ENCODE measurements around the gene CFAP20DC. TPM values are rescaled to one million over a fixed set of nuclear protein-coding genes. Genes with fewer than 3 reads are reported as not detected.
"Not testable (repeated sequence)": the region's sequence is repeated elsewhere in the genome, so short reads cannot be mapped to it uniquely, and the experiment has no call there.

CFAP20DC gene
- under 1 TPM in 2 of 4 donors, not detected in 2; 0.28 to 0.65 TPM for polyA plus RNA-seq
- long read RNA-seq, donor 1 = 0 reads
- long read RNA-seq, donor 2 = 0 reads
- long read RNA-seq, donor 3 = 0 reads
- long read RNA-seq, donor 4 = 0 reads
- long read RNA-seq, donor 5 = 0 reads
- long read RNA-seq, donor 6 = 0 reads
- long read RNA-seq, donor 7 = 0 reads
- long read RNA-seq, donor 8 = 0 reads
- long read RNA-seq, donor 9 = 0 reads
- long read RNA-seq, donor 10 = 0 reads

- no peak for FAIRE-seq
- no peaks in the 10 kb centered on the region for H3K36me3 ChIP-seq (ENCODE audit: control insufficient read depth in 3 of 3, insufficient read depth in 2 of 3, low read depth in 1 of 3, low read length in 3 of 3)
- H3K27ac ChIP-seq (ENCODE audit: low read depth in 1 of 3, low read length in 2 of 3) = peak within 1 kb of the TSS in 2 of 3 donors; percentile 39 to 42
- peak; percentile 59 to 93 for DNase-seq
- WGBS, 3 donors = 3 to 10% (median 6%) methylated on average over 55 to 60 of the region's 60 CpGs
- H3K27me3 ChIP-seq (ENCODE audit: control insufficient read depth in 3 of 3, insufficient read depth in 3 of 3, low read length in 3 of 3) = peaks cover 0 to 4% (median 0%) of the 10 kb centered on the region in 3 donors
- H3K9me3 ChIP-seq (ENCODE audit: control insufficient read depth in 2 of 2, insufficient read depth in 1 of 2, low read depth in 1 of 2, low read length in 1 of 2) = no peaks in the 10 kb centered on the region
- no peaks in the 10 kb centered on the region for H3K4me1 ChIP-seq (ENCODE audit: control insufficient read depth in 3 of 3, insufficient read depth in 2 of 3, low read depth in 1 of 3, low read length in 2 of 3)
- peak within 1 kb of the TSS; percentile 25 to 67 (median 28) for H3K4me3 ChIP-seq (ENCODE audit: low read depth in 1 of 3, low read length in 3 of 3)
Observed at GRCh38 chr3:59049671-59050331, at the start of gene CFAP20DC. TSS of gene CFAP20DC (minus strand) at chr3:59050025. CDS start at chr3:59049631, 394 bp downstream.

DNA sequence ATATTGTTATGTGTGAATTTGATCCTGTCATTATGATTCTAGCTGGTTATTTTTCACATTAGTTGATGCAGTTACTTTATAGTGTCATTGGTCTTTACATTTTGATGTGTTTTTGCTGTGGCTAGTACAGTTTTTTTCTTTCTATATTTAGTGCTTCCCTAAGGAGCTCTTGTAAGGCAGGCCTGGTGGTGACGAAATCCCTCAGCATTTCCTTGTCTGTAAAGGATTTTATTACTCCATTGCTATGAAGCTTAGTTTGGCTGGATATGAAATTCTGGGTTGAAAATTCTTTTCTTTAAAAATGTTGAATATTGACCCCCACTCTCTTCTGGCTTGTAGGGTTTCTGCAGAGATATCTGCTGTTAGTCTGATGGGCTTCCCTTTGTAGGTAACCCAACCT is 48.7 kb upstream of the CFAP20DC start:
- H3K9me3 ChIP-seq (ENCODE audit: control insufficient read depth in 2 of 2, insufficient read depth in 1 of 2, low read depth in 1 of 2, low read length in 1 of 2) = not testable (repeated sequence)

GRCh38 chr3:59094446-59094845 is 44.6 kb upstream of the CFAP20DC start:
- H3K27ac ChIP-seq (ENCODE audit: low read depth in 1 of 3, low read length in 2 of 3) = no peak overlapping the region
- no peak for FAIRE-seq
- no peak for DNase-seq
- H3K9me3 ChIP-seq (ENCODE audit: control insufficient read depth in 2 of 2, insufficient read depth in 1 of 2, low read depth in 1 of 2, low read length in 1 of 2) = no peaks in the 10 kb centered on the region
- no peaks in the 10 kb centered on the region for H3K36me3 ChIP-seq (ENCODE audit: control insufficient read depth in 3 of 3, insufficient read depth in 2 of 3, low read depth in 1 of 3, low read length in 3 of 3)
- WGBS, 3 donors = 82 to 91% (median 89%) methylated on average over 3 of the region's 3 CpGs
- no peak overlapping the region for H3K4me3 ChIP-seq (ENCODE audit: low read depth in 1 of 3, low read length in 3 of 3)
- no peaks in the 10 kb centered on the region for H3K27me3 ChIP-seq (ENCODE audit: control insufficient read depth in 3 of 3, insufficient read depth in 3 of 3, low read length in 3 of 3)
- H3K4me1 ChIP-seq (ENCODE audit: control insufficient read depth in 3 of 3, insufficient read depth in 2 of 3, low read depth in 1 of 3, low read length in 2 of 3) = no peaks in the 10 kb centered on the region

More for the DNA sequence above, 48.7 kb upstream of the CFAP20DC start:
- not testable (repeated sequence) for FAIRE-seq; H3K27me3 ChIP-seq (ENCODE audit: control insufficient read depth in 3 of 3, insufficient read depth in 3 of 3, low read length in 3 of 3); DNase-seq; H3K4me1 ChIP-seq (ENCODE audit: control insufficient read depth in 3 of 3, insufficient read depth in 2 of 3, low read depth in 1 of 3, low read length in 2 of 3); H3K27ac ChIP-seq (ENCODE audit: low read depth in 1 of 3, low read length in 2 of 3); H3K36me3 ChIP-seq (ENCODE audit: control insufficient read depth in 3 of 3, insufficient read depth in 2 of 3, low read depth in 1 of 3, low read length in 3 of 3); H3K4me3 ChIP-seq (ENCODE audit: low read depth in 1 of 3, low read length in 3 of 3)
- WGBS, 3 donors = 52 to 77% (median 71%) methylated on average over 1 of the region's 1 CpG

GRCh38 chr3:59093521-59093920 is 43.7 kb upstream of the CFAP20DC start:
- Histone ChIP-seq H3K27me3 (ENCODE audit: control insufficient read depth in 3 of 3, insufficient read depth in 3 of 3, low read length in 3 of 3) (no peaks in the 10 kb centered on the region), H3K9me3 (ENCODE audit: control insufficient read depth in 2 of 2, insufficient read depth in 1 of 2, low read depth in 1 of 2, low read length in 1 of 2) (no peaks in the 10 kb centered on the region), H3K4me3 (ENCODE audit: low read depth in 1 of 3, low read length in 3 of 3) (no peak overlapping the region), H3K4me1 (ENCODE audit: control insufficient read depth in 3 of 3, insufficient read depth in 2 of 3, low read depth in 1 of 3, low read length in 2 of 3) (no peaks in the 10 kb centered on the region), H3K36me3 (ENCODE audit: control insufficient read depth in 3 of 3, insufficient read depth in 2 of 3, low read depth in 1 of 3, low read length in 3 of 3) (no peaks in the 10 kb centered on the region), H3K27ac (ENCODE audit: low read depth in 1 of 3, low read length in 2 of 3) (no peak overlapping the region)
- no peak for DNase-seq
- no peak for FAIRE-seq
- 32 to 72% (median 64%) methylated on average over 1 of the region's 1 CpG for WGBS, 3 donors

GRCh38 chr3:59088761-59089160 is 38.9 kb upstream of the CFAP20DC start:
- Histone ChIP-seq H3K27ac (ENCODE audit: low read depth in 1 of 3, low read length in 2 of 3) (no peak overlapping the region), H3K36me3 (ENCODE audit: control insufficient read depth in 3 of 3, insufficient read depth in 2 of 3, low read depth in 1 of 3, low read length in 3 of 3) (no peaks in the 10 kb centered on the region), H3K4me3 (ENCODE audit: low read depth in 1 of 3, low read length in 3 of 3) (no peak overlapping the region), H3K9me3 (ENCODE audit: control insufficient read depth in 2 of 2, insufficient read depth in 1 of 2, low read depth in 1 of 2, low read length in 1 of 2) (no peaks in the 10 kb centered on the region), H3K4me1 (ENCODE audit: control insufficient read depth in 3 of 3, insufficient read depth in 2 of 3, low read depth in 1 of 3, low read length in 2 of 3) (no peaks in the 10 kb centered on the region), H3K27me3 (ENCODE audit: control insufficient read depth in 3 of 3, insufficient read depth in 3 of 3, low read length in 3 of 3) (no peaks in the 10 kb centered on the region)
- FAIRE-seq (no peak), DNase-seq (no peak)
- 7 to 28% (median 18%) methylated on average over 1 of the region's 1 CpG for WGBS, 3 donors

- H3K27ac ChIP-seq (ENCODE audit: low read depth in 1 of 3, low read length in 2 of 3) = no peak overlapping the region
- DNase-seq = no peak
- no peaks in the 10 kb centered on the region for H3K36me3 ChIP-seq (ENCODE audit: control insufficient read depth in 3 of 3, insufficient read depth in 2 of 3, low read depth in 1 of 3, low read length in 3 of 3)
- no peak overlapping the region for H3K4me3 ChIP-seq (ENCODE audit: low read depth in 1 of 3, low read length in 3 of 3)
- WGBS, 3 donors = 33 to 57% (median 54%) methylated on average over 3 of the region's 3 CpGs
- FAIRE-seq = no peak
- H3K9me3 ChIP-seq (ENCODE audit: control insufficient read depth in 2 of 2, insufficient read depth in 1 of 2, low read depth in 1 of 2, low read length in 1 of 2) = no peaks in the 10 kb centered on the region
- H3K27me3 ChIP-seq (ENCODE audit: control insufficient read depth in 3 of 3, insufficient read depth in 3 of 3, low read length in 3 of 3) = no peaks in the 10 kb centered on the region
- no peaks in the 10 kb centered on the region for H3K4me1 ChIP-seq (ENCODE audit: control insufficient read depth in 3 of 3, insufficient read depth in 2 of 3, low read depth in 1 of 3, low read length in 2 of 3)
Observed at GRCh38 chr3:59085976-59086375, 36.2 kb upstream of the CFAP20DC start.

DNA sequence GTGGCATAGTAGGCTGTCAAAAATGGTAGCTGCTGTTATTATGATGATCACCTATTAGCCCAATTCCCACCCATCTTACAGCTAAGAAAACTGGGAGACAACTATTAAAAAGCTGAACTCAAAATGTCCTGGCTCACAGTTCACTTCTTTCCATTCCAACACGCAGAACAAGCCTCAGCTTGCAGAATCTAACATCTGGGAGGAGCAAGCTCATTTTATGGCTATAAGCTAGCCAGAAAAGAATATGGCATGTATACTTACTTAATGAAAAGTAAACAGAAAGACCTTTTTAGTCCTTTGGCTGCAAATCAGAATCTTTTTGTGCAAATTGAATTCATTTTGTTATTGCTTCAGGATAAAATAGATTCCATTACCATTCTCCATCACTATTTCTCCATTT is 34.8 kb upstream of the CFAP20DC start:
- DNase-seq (no peak), FAIRE-seq (no peak)
- Histone ChIP-seq H3K4me1 (ENCODE audit: control insufficient read depth in 3 of 3, insufficient read depth in 2 of 3, low read depth in 1 of 3, low read length in 2 of 3) (no peaks in the 10 kb centered on the region), H3K36me3 (ENCODE audit: control insufficient read depth in 3 of 3, insufficient read depth in 2 of 3, low read depth in 1 of 3, low read length in 3 of 3) (no peaks in the 10 kb centered on the region), H3K4me3 (ENCODE audit: low read depth in 1 of 3, low read length in 3 of 3) (no peak overlapping the region), H3K27me3 (ENCODE audit: control insufficient read depth in 3 of 3, insufficient read depth in 3 of 3, low read length in 3 of 3) (no peaks in the 10 kb centered on the region), H3K9me3 (ENCODE audit: control insufficient read depth in 2 of 2, insufficient read depth in 1 of 2, low read depth in 1 of 2, low read length in 1 of 2) (no peaks in the 10 kb centered on the region), H3K27ac (ENCODE audit: low read depth in 1 of 3, low read length in 2 of 3) (no peak overlapping the region)
- 35 to 37% (median 36%) methylated on average over 1 of the region's 1 CpG for WGBS, 3 donors

DNA sequence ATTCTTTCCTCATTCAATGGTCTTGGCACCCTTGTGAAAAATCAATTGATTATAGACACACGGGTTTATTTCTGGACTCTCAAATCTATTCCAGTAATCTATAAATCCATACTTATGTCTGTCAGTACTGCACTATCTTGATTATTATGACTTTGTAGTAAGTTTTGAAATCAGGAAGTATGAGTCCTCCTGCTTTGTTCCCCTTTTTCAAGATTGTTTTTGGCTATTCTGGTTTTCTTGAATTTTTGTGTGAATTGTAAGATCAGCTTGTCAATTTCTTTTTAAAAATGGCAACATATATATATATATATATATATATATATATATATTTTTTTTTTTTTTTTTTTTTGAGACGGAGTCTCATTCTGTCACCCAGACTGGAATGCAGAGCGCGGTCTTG is 32.3 kb upstream of the CFAP20DC start:
- FAIRE-seq = no peak
- WGBS, 3 donors = 84 to 90% (median 85%) methylated on average over 3 to 4 of the region's 4 CpGs

More for the DNA sequence above, 32.3 kb upstream of the CFAP20DC start:
- Histone ChIP-seq H3K4me3 (ENCODE audit: low read depth in 1 of 3, low read length in 3 of 3) (no peak overlapping the region), H3K27me3 (ENCODE audit: control insufficient read depth in 3 of 3, insufficient read depth in 3 of 3, low read length in 3 of 3) (no peaks in the 10 kb centered on the region), H3K27ac (ENCODE audit: low read depth in 1 of 3, low read length in 2 of 3) (no peak overlapping the region), H3K4me1 (ENCODE audit: control insufficient read depth in 3 of 3, insufficient read depth in 2 of 3, low read depth in 1 of 3, low read length in 2 of 3) (no peaks in the 10 kb centered on the region), H3K9me3 (ENCODE audit: control insufficient read depth in 2 of 2, insufficient read depth in 1 of 2, low read depth in 1 of 2, low read length in 1 of 2) (no peaks in the 10 kb centered on the region), H3K36me3 (ENCODE audit: control insufficient read depth in 3 of 3, insufficient read depth in 2 of 3, low read depth in 1 of 3, low read length in 3 of 3) (no peaks in the 10 kb centered on the region)
- no peak for DNase-seq
